DMS53 treated with DMSO at 0.1 percent for 48 hours (cell line): ENCODE results near the gene VIM.
"Not testable (repeated sequence)": the region's sequence is repeated elsewhere in the genome, so short reads cannot be mapped to it uniquely, and the experiment has no call there.

ENCODE experiments used
- DNase-seq: peaks from one replicate; lab custom pipeline; 2025; ENCODE audit not compliant: unreplicated experiment; lab: John Stamatoyannopoulos, UW

The VIM gene

DNA sequence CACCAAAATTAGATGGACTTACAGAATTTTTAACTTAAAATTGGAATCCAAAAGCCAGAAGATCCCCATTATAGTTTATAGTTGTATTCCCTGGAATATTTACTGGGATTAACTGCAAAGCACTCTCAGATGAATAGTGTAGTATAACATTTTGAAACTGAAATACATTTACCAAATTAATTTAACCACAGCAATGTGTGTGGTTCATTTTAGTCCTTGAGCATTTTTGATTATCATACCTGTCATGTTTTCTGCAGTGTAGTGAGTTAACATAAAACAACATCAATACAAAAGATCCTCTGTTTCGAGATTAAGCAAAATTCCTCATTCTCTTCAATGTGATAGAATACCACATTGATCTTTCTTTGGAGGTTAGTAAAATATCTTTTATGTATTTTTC lies 3.7 kb downstream of the VIM start:
- DNase-seq: no peak

DNA sequence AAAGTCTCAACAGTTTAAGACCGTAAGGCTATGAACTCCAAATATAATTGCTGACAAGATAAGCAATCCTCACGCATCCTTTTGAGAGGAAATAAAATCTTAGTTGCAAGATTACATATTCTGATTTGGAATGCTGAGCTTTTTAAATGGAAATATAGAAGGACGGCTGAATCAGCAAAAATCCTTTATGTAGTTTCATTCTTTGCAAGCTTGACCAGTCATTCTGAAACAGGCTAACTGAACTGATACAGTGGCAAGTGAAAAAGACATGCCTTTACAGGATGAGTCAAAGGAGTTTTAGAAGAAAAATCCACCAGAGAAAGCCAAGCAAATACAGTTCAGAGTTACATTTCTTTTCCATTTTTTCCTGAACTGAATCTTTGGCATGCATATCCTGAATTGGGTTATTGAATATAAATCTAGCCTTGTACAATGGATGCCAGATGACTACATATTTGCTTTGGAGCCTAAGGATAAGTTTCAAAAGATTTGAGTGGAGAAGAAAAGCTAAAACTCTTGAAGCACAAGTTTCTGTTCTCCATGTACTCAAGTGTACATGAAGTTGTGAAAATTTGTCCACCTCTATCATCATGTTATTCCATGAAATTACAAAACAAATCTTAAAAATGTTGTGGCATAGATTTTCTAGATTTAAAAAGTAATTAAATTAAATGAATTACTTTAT lies 4.4 kb downstream of the VIM start:
- no peak for DNase-seq

GRCh38 chr10:17233286-17233991 lies 5.4 kb downstream of the VIM start:
- DNase-seq: no peak

GRCh38 chr10:17234431-17234945 lies 6.4 kb downstream of the VIM start:
- peak; percentile 75 for DNase-seq

DNA sequence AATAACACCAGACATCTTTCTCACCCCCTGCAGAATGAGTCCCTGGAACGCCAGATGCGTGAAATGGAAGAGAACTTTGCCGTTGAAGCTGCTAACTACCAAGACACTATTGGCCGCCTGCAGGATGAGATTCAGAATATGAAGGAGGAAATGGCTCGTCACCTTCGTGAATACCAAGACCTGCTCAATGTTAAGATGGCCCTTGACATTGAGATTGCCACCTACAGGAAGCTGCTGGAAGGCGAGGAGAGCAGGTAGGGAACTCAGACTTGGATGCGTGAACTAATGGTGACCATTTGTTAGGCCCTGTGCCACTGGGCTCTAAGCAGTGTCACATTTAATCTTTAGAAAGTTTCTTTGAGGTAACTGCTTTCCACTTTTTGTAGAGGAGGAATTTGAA lies 7.1 kb downstream of the VIM start:
- DNase-seq: no peak

- DNase-seq: no peak
These were observed 8.6 kb downstream of the VIM start for GRCh38 chr10:17236468-17237148.

- no peak for DNase-seq
These were observed 9.1 kb downstream of the VIM start for GRCh38 chr10:17237149-17237527.

DNA sequence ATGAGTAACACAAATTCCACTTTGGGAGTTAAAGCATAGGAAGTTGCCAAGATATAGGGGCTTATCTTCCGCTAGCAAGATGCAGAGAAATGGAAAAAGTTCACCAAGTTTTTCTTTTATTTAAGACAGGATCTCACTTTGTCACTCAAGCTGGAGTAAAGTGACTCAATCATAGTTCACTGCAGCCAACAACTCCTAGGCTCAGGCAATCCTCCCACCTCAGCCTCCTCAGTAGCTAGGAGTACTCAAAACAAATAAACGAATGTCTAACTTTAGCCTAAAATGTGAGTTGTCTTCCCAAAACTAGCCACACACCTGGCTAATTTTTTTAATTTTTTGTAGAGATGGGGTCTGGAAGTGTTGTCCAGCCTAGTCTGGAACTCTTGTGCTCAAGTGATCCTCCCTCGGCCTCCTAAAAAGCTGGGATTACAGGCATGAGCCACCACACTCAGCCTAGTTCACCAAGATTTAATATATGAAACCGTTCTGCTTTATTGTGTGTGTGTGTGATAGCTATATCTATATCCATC lies 9.9 kb downstream of the VIM start:
- DNase-seq: no peak

GRCh38 chr10:17238445-17239291 lies 10.6 kb downstream of the VIM start:
- DNase-seq: no peak

DNA sequence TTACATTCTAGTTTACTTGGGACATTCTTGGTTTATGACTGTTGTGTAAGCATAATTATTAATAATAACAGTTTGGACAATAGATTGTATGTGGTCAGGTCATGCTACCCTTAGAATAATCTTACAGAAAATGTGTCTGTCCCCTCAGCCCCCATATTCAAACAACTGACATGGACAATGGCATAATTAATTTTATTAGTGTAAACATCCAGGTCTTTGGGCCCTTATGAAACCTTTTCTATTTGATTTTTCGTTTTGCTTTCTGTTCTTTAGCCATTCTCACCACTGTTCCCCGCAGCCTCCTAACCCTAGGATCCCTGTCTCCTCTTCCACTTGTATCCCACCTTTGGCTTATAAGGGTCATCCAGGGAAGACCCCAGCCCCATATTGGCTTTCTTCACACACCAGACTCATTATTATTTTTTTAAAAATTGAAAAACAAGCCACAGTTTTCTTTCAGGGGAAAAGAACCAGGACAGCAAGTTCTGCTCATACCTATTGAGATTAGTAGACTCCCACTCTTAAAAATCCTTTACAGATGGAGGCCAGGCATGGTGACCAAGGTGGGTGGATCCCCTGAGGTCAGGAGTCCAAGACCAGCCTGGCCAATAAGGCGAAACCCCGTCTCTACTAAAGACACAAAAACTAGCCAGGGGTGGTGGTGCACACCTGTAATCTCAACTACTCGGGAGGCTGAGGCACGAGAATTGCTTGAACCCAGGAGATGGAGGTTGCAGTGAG lies 11.5 kb downstream of the VIM start:
- DNase-seq: no peak

DNA sequence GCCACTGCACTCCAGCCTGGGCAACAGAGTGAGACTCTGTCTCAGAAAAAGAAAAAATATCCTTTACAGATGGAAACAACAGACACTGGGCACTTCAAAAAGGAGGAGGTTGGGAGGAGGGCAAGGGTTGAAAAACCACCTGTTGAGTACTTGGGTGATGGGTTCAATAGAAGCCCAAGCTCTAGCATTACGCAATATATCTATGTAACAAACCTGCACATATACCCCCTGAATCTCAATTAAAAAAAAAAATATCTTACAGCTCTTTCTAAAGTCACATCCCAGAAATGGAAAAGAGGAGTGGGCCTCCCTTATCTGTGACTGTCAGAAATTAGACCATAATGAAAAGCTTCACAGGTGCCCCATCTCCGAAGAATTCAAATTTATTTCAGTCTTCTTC lies 12.1 kb downstream of the VIM start:
- no peak for DNase-seq

DNA sequence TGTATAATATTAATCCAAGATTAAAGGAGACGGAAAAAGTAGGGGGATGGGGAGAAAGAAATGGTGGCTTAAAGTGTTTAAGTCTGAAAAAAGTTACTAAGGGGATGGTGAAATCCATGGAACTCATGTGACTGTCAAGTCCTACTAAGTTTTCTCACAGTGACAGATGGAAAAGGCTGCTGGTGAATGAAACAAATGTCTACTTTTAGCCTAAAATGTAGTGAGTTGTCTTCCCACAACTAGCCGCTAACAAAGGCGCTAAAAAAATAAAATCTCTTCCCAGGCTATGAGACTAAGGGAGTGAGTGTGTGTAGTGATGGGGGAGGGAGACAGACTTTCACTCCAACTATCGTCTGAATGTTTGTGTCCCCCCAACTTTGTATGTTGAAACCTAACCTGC lies 12.6 kb downstream of the VIM start:
- no peak for DNase-seq

DNA sequence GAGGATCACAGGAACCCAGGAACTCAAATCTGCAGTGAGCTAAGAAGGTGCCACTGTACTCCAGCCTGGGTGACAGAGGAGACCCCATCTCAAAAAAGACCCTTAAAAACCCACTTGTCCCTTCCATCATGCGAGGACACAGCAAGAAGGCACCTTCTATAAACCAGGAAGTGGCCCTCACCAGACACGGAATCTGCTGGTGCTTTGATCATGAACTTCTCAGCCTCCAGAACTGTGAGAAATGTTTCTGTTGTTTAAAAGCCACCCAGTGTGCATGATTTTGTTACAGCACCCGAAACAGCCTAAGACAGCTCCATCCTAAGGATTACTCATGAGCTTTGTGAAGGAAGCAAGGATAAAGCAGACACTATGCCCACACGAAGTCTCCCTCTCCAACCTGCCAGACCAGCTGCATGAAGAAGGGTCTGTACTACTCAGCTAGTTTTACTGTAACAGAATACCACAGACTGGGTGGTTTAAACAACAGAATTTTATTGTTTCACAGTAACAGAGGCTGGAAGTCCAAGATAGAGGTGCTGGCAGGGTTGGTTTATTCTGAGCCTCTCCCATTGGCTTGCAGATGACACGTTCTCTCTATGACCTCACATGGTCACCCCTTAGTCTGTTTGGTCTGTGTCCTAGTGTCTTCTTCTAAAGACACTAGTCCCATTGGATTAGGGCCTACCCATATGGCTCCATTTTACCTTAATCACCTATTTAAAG lies 13.7 kb downstream of the VIM start:
- DNase-seq: no peak

DNA sequence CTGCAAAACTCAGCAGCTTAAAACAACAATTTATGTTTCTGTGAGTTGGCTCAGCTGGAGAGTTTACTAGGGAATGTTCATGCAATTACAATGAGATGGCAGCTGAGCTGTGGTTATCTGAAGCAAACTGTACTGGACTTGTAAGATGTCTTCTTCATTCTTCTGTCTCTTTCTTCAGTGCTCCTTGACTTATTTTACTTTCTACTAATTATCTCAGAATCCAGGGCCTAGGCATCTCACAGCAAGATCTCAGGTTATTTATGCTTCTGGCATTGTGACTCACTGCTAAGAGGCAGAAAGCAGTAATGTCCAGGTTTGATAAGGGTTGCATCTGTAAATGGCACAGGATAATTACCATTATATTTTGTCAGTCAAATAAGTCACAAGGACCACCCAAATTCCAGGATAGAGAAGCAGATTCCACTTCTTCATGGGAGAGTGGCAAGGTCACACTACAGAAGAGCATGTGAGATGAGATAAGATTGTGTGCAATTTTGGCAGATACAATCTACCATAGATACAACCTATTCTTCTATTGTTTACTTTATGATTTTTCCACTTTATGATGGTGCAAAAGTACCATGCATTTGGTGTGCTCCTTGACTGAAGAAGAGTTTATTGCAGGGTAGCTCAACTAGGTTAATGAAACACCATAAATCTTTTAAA lies 16.8 kb downstream of the VIM start:
- DNase-seq: no peak

GRCh38 chr10:17247210-17247609 lies 19.2 kb downstream of the VIM start:
- no peak for DNase-seq

DNA sequence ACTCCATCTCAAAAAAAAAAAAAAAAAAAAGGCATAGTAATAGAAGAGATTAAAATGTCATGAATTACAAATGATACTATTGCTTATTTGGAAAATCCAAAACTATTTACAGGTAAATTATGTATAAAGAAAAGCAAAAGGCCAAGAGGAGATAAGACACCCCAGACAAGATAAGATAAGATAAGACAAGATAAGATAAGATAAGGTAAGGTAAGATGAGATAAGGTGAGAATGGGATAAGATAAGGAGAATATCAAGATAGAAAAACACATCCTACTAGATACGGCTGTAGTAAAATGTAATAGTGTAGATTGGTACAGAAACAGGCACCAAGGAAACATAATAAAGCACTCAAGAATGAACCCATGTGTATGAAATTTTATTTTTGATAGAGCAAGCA lies 20.9 kb downstream of the VIM start:
- DNase-seq: no peak

DNA sequence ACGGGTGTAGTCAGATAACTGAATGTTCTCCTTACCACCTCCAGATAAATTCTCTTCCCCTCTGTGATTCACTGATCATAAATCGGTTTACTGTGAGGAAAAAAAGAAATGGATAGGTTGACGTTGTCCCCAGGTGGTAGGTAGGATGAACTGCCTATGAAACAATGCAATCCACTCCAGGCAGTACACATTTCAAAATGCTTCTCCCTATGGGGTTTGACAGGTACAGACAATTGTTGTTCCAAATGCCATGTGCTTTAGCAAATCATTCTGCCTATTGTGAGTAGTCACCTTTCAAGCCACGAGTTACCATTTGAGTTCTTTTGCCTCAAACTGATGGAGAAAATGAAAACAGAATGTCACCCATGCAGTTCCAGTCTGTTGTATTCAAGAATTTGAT lies 21.8 kb downstream of the VIM start:
- DNase-seq: peak; percentile 16

GRCh38 chr10:17250736-17251135 lies 22.7 kb downstream of the VIM start:
- DNase-seq: no peak

- not testable (repeated sequence) for DNase-seq
These were observed 26.6 kb downstream of the VIM start for GRCh38 chr10:17254543-17255050.
